CD4-positive, alpha-beta T cell (primary cell): ENCODE data around the gene RARB. TPM values are rescaled to one million over a fixed set of nuclear protein-coding genes. Genes with fewer than 3 reads are reported as not detected.

ENCODE experiments used
- ATAC-seq: fragments of 200-7000 bp; cut with Tn5 transposase; one replicate; pipeline ENCODE4 v1.10.0; 2022; ENCODE audit warnings: mild to moderate bottlenecking; ENCODE audit not compliant: poor library complexity
- CTCF ChIA-PET: fragments of 350-600 bp; sonication (Branson Sonifier 250); formaldehyde crosslinking; loops from one replicate; lab custom pipeline; 2021; ENCODE audit warnings: antibody characterized with exemption, inconsistent platforms; lab: Charles Lee
- POLR2A ChIA-PET: fragments of 350-600 bp; sonication (Branson Sonifier 250); formaldehyde crosslinking; loops from one replicate; lab custom pipeline; 2021; ENCODE audit warnings: antibody characterized with exemption, inconsistent platforms; lab: Charles Lee
- DNase-seq, 14 experiments: peaks; one replicate each; pipeline ENCODE4 v3.0.0-alpha.2; 2013 to 2020; ENCODE audit warnings: mixed read lengths in 2 of 14
- H3K27ac ChIP-seq, 2 donors: one replicate each; pipeline versions ENCODE4 v1.5.1 to v1.7.0; 2013; ENCODE audit warnings: low read length in 2 of 2, low read depth in 1 of 2, mild to moderate bottlenecking in 1 of 2
- H3K27me3 ChIP-seq, 2 experiments: 1 replicate in 1 of 2; 2 replicates in 1 of 2; pipeline versions ENCODE4 v1.6.1 to v1.7.0; 2013; ENCODE audit warnings: low read length in 2 of 2, control low read depth in 1 of 2, mild to moderate bottlenecking in 1 of 2, moderate library complexity in 1 of 2; ENCODE audit not compliant: insufficient read depth in 2 of 2, control insufficient read depth in 1 of 2
- H3K36me3 ChIP-seq: one replicate; pipeline ENCODE4 v1.6.1; 2013; ENCODE audit warnings: low read length, control low read depth; ENCODE audit not compliant: insufficient read depth
- H3K4me1 ChIP-seq: one replicate; pipeline ENCODE4 v1.6.1; 2013; ENCODE audit warnings: low read length, control low read depth; ENCODE audit not compliant: insufficient read depth
- H3K4me3 ChIP-seq: one replicate; pipeline ENCODE4 v1.5.1; 2013; ENCODE audit warnings: mild to moderate bottlenecking, low read length, moderate library complexity
- H3K9me3 ChIP-seq, 2 experiments: 1 replicate in 1 of 2; 2 replicates in 1 of 2; pipeline versions ENCODE4 v1.6.1 to v1.7.0; 2013; ENCODE audit warnings: low read length in 2 of 2, mild to moderate bottlenecking in 2 of 2, control low read depth in 1 of 2, moderate library complexity in 1 of 2; ENCODE audit not compliant: control insufficient read depth in 1 of 2, insufficient read depth in 1 of 2
- H3K27ac Mint-ChIP-seq: one replicate; pipeline ENCODE4 v1.8.0; 2020; ENCODE audit warnings: mixed read lengths
- H3K27me3 Mint-ChIP-seq: one replicate; pipeline ENCODE4 v1.8.0; 2021; ENCODE audit warnings: mixed read lengths
- H3K36me3 Mint-ChIP-seq: one replicate; pipeline ENCODE4 v1.8.0; 2021; ENCODE audit warnings: low read depth, mixed read lengths
- H3K4me1 Mint-ChIP-seq: one replicate; pipeline ENCODE4 v1.8.0; 2021; ENCODE audit warnings: low read depth, mixed read lengths
- H3K4me3 Mint-ChIP-seq: one replicate; pipeline ENCODE4 v1.8.0; 2020; ENCODE audit warnings: mild to moderate bottlenecking, mixed read lengths
- H3K9me3 Mint-ChIP-seq: one replicate; pipeline ENCODE4 v1.8.0; 2020; ENCODE audit warnings: mixed read lengths
- intact Hi-C, 2 experiments: fragments of 100-400 bp; cut with DNase I in 1 of 2; cut with micrococcal nuclease in 1 of 2; formaldehyde crosslinking; loops; one replicate each; pipeline versions ENCODE4 v1.15.1 to v1.9.0; 2023 to 2025; cut with DNase I, micrococcal nuclease
- total RNA-seq, 174 experiments: library from RNA in 2 of 174; stranded (reverse) in 2 of 174; gene quantifications; one replicate each; pipeline ENCODE4 v1.2.3 and lab custom pipeline; 2021 to 2026
- TF ChIP-seq, protein P1 (sequence below): fragments of 200-600 bp; IDR thresholded peaks from one replicate; pipeline ENCODE4 v1.8.0; 2022; ENCODE audit warnings: antibody characterized with exemption, mild to moderate bottlenecking

RARB gene
- total RNA-seq, 2 experiments from 2014 or later: not detected

- no peaks in the 10 kb centered on the region for H3K36me3 Mint-ChIP-seq
- intact Hi-C loops: no loop called here
- ChIA-PET CTCF (no interaction called here), POLR2A (no interaction called here)
- TF ChIP-seq, protein P1, sequence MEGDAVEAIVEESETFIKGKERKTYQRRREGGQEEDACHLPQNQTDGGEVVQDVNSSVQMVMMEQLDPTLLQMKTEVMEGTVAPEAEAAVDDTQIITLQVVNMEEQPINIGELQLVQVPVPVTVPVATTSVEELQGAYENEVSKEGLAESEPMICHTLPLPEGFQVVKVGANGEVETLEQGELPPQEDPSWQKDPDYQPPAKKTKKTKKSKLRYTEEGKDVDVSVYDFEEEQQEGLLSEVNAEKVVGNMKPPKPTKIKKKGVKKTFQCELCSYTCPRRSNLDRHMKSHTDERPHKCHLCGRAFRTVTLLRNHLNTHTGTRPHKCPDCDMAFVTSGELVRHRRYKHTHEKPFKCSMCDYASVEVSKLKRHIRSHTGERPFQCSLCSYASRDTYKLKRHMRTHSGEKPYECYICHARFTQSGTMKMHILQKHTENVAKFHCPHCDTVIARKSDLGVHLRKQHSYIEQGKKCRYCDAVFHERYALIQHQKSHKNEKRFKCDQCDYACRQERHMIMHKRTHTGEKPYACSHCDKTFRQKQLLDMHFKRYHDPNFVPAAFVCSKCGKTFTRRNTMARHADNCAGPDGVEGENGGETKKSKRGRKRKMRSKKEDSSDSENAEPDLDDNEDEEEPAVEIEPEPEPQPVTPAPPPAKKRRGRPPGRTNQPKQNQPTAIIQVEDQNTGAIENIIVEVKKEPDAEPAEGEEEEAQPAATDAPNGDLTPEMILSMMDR: no peak
- no peaks in the 10 kb centered on the region for H3K27me3 Mint-ChIP-seq
- H3K27ac Mint-ChIP-seq: no peak overlapping the region
- DNase-seq: no peak
- H3K9me3 Mint-ChIP-seq: no peaks in the 10 kb centered on the region
- Histone ChIP-seq H3K27me3 (no peaks in the 10 kb centered on the region), H3K9me3 (no peaks in the 10 kb centered on the region), H3K4me3 (no peak overlapping the region), H3K4me1 (no peaks in the 10 kb centered on the region), H3K36me3 (no peaks in the 10 kb centered on the region), H3K27ac (no peak overlapping the region)
- peaks cover 4% of the 10 kb centered on the region for H3K4me1 Mint-ChIP-seq
- ATAC-seq: no peak
- H3K4me3 Mint-ChIP-seq: no peak overlapping the region
Observed at GRCh38 chr3:25589104-25589782, 161.2 kb downstream of the RARB start.

- ChIA-PET CTCF (no interaction called here), POLR2A (no interaction called here)
- no peak overlapping the region for H3K27ac ChIP-seq
- no peaks in the 10 kb centered on the region for H3K27me3 Mint-ChIP-seq
- no peaks in the 10 kb centered on the region for H3K4me1 ChIP-seq
- H3K4me1 Mint-ChIP-seq: peaks cover 4% of the 10 kb centered on the region
- H3K4me3 ChIP-seq: no peak overlapping the region
- ATAC-seq (no peak), DNase-seq (no peak)
- H3K4me3 Mint-ChIP-seq: no peak overlapping the region
- no peaks in the 10 kb centered on the region for H3K27me3 ChIP-seq
- H3K9me3 Mint-ChIP-seq: no peaks in the 10 kb centered on the region
- no peaks in the 10 kb centered on the region for H3K36me3 ChIP-seq
- intact Hi-C loops: loop anchor here (5.0 to 10.0 kb wide), 4 partner anchors 913 to 1698 kb away; no protein-coding TSS in a partner anchor
- TF ChIP-seq, protein P1: no peak
- no peaks in the 10 kb centered on the region for H3K9me3 ChIP-seq
- H3K27ac Mint-ChIP-seq: no peak overlapping the region
- no peaks in the 10 kb centered on the region for H3K36me3 Mint-ChIP-seq
Observed at GRCh38 chr3:25589783-25590258, 161.8 kb downstream of the RARB start.

- Histone ChIP-seq H3K4me3 (no peak overlapping the region), H3K36me3 (peaks cover 7% of the 10 kb centered on the region), H3K27ac (no peak overlapping the region), H3K27me3 (no peaks in the 10 kb centered on the region), H3K9me3 (no peaks in the 10 kb centered on the region), H3K4me1 (no peaks in the 10 kb centered on the region)
- ATAC-seq (no peak), DNase-seq (no peak)
- peak overlapping the region; percentile 74 for H3K27ac Mint-ChIP-seq
- intact Hi-C loops: loop anchor here (5.0 to 10.0 kb wide), 4 partner anchors 915 to 1700 kb away; no protein-coding TSS in a partner anchor
- no peaks in the 10 kb centered on the region for H3K9me3 Mint-ChIP-seq
- peaks cover 4% of the 10 kb centered on the region for H3K4me1 Mint-ChIP-seq
- H3K36me3 Mint-ChIP-seq: peaks cover 6% of the 10 kb centered on the region
- POLR2A ChIA-PET: interaction anchor here (0.9 kb wide), 1 partner anchor 191 kb away, joined by 3 read pairs; the partner anchor contains the start of gene NGLY1
- CTCF ChIA-PET: interaction anchor here (0.8 to 1.1 kb wide), 2 partner anchors 15 to 165 kb away, joined by 3 read pairs; no protein-coding TSS in a partner anchor
- H3K27me3 Mint-ChIP-seq: no peaks in the 10 kb centered on the region
- H3K4me3 Mint-ChIP-seq: no peak overlapping the region
- TF ChIP-seq, protein P1: no peak
Observed at GRCh38 chr3:25592510-25592968, 164.5 kb downstream of the RARB start.
